GM21381 (cell line): Measurements from ENCODE around the gene DPH3.
"Not testable (repeated sequence)": the region's sequence is repeated elsewhere in the genome, so short reads cannot be mapped to it uniquely, and the experiment has no call there.

Source experiments
- ATAC-seq: cut with Tn5 transposase; IDR thresholded peaks from one replicate; pipeline ENCODE4 v1.9.1; 2021; ENCODE audit warnings: mild to moderate bottlenecking, moderate library complexity; ENCODE audit not compliant: unreplicated experiment

DPH3 gene

GRCh38 chr3:16264708-16265454 lies at the start of gene DPH3, which contains the start of gene OXNAD1:
DPH3 (minus strand) TSS chr3:16264943; CDS start chr3:16264876, 67 bp downstream.
OXNAD1 (plus strand) TSS chr3:16265212; CDS start chr3:16270953, 5,741 bp downstream.
- ATAC-seq = peak; percentile 98

GRCh38 chr3:16313886-16314645 lies 49.3 kb upstream of the DPH3 start:
- ATAC-seq = no peak

- peak; percentile 61 for ATAC-seq
Measured at GRCh38 chr3:16311960-16312451, 47.3 kb upstream of the DPH3 start.

- not testable (repeated sequence) for ATAC-seq
Measured at GRCh38 chr3:16310486-16310885, 45.7 kb upstream of the DPH3 start.

GRCh38 chr3:16309558-16309957 lies 44.8 kb upstream of the DPH3 start:
- peak; percentile 91 for ATAC-seq

- no peak for ATAC-seq
Measured at GRCh38 chr3:16308727-16309126, 44.0 kb upstream of the DPH3 start.

- ATAC-seq = no peak
Measured at GRCh38 chr3:16307832-16308531, 43.2 kb upstream of the DPH3 start.

- ATAC-seq = no peak
Measured at GRCh38 chr3:16305111-16305541, 40.4 kb upstream of the DPH3 start.

- no peak for ATAC-seq
Measured at GRCh38 chr3:16304061-16305010, 39.6 kb upstream of the DPH3 start.

- ATAC-seq = no peak
Measured at GRCh38 chr3:16303037-16303575, 38.4 kb upstream of the DPH3 start.

GRCh38 chr3:16302082-16302631 lies 37.4 kb upstream of the DPH3 start:
- no peak for ATAC-seq

GRCh38 chr3:16301507-16301906 lies 36.8 kb upstream of the DPH3 start:
- ATAC-seq = no peak

GRCh38 chr3:16300881-16301359 lies 36.2 kb upstream of the DPH3 start:
- ATAC-seq = peak; percentile 73

- ATAC-seq = no peak
Measured at GRCh38 chr3:16300307-16300706, 35.6 kb upstream of the DPH3 start.

- no peak for ATAC-seq
Measured at GRCh38 chr3:16299746-16300145, 35.0 kb upstream of the DPH3 start.

GRCh38 chr3:16298891-16299290 lies 34.1 kb upstream of the DPH3 start:
- ATAC-seq = no peak

GRCh38 chr3:16297997-16298885 lies 33.5 kb upstream of the DPH3 start:
- no peak for ATAC-seq

GRCh38 chr3:16295298-16295890 lies 30.7 kb upstream of the DPH3 start:
- no peak for ATAC-seq
